Nephron (organoid): ENCODE results near the gene TYK2.

ENCODE experiments used
- H3K27ac Mint-ChIP-seq, 3 experiments: 2 replicates each; pipeline ENCODE4 v1.8.0; 2020; ENCODE audit warnings: mixed read lengths in 3 of 3, mild to moderate bottlenecking in 2 of 3, moderate library complexity in 1 of 3
- H3K27me3 Mint-ChIP-seq: 2 replicates; pipeline ENCODE4 v1.8.0; 2021; ENCODE audit warnings: low read depth, mild to moderate bottlenecking, moderate library complexity, mixed read lengths
- H3K36me3 Mint-ChIP-seq: 2 replicates; pipeline ENCODE4 v1.8.0; 2020; ENCODE audit warnings: low read depth, mixed read lengths
- H3K4me1 Mint-ChIP-seq: 2 replicates; pipeline ENCODE4 v1.8.0; 2020; ENCODE audit warnings: mixed read lengths
- H3K4me3 Mint-ChIP-seq, 3 experiments: 2 replicates each; pipeline ENCODE4 v1.8.0; 2020; ENCODE audit warnings: mild to moderate bottlenecking in 3 of 3, mixed read lengths in 3 of 3, moderate library complexity in 2 of 3
- H3K9me3 Mint-ChIP-seq: 2 replicates; pipeline ENCODE4 v1.8.0; 2020; ENCODE audit warnings: mixed read lengths
- CTCF ChIP-seq, 3 experiments: fragments of 200-600 bp; sonication (generic); IDR thresholded peaks; one replicate each; pipeline ENCODE4 v1.5.0; 2021; ENCODE audit warnings: antibody characterized with exemption in 3 of 3; ENCODE audit not compliant: unreplicated experiment in 3 of 3

Gene TYK2

GRCh38 chr19:10315335-10316214 lies 64.8 kb downstream of the TYK2 start, which contains the start of gene FDX2:
Gene FDX2, minus strand, starts transcription at chr19:10316015. Its CDS starts 19 bp downstream, at chr19:10315996.
- no peaks in the 10 kb centered on the region for H3K27me3 Mint-ChIP-seq
- peaks cover 18% of the 10 kb centered on the region for H3K4me1 Mint-ChIP-seq
- TF ChIP-seq CTCF (IDR thresholded peaks at IDR 0.05; ENCODE audit: unreplicated experiment in 3 of 3), result no peak
- peaks cover 16% of the 10 kb centered on the region for H3K36me3 Mint-ChIP-seq
- H3K27ac Mint-ChIP-seq, result peak within 1 kb of the TSS; percentile 27 to 71 (median 70)
- peak within 1 kb of the TSS; percentile 92 to 95 (median 95) for H3K4me3 Mint-ChIP-seq
- H3K9me3 Mint-ChIP-seq, result no peaks in the 10 kb centered on the region

GRCh38 chr19:10309423-10309822 lies 70.9 kb downstream of the TYK2 start, which contains the start of gene ZGLP1:
Gene ZGLP1, minus strand, starts transcription at chr19:10309815.
- H3K27me3 Mint-ChIP-seq, result peaks cover 2% of the 10 kb centered on the region
- TF ChIP-seq CTCF (IDR thresholded peaks at IDR 0.05; ENCODE audit: unreplicated experiment in 3 of 3), result no peak

GRCh38 chr19:10306327-10306726 lies 74.0 kb downstream of the TYK2 start:
- Mint-ChIP-seq H3K4me3 (no peak overlapping the region), H3K4me1 (no peaks in the 10 kb centered on the region), H3K27ac (no peak overlapping the region), H3K27me3 (peaks cover 15% of the 10 kb centered on the region), H3K36me3 (peaks cover 6% of the 10 kb centered on the region), H3K9me3 (no peaks in the 10 kb centered on the region)
- no peak for TF ChIP-seq CTCF (IDR thresholded peaks at IDR 0.05; ENCODE audit: unreplicated experiment in 3 of 3)

More at GRCh38 chr19:10309423-10309822, 70.9 kb downstream of the TYK2 start, which contains the start of gene ZGLP1:
- no peak within 1 kb of the TSS for H3K27ac Mint-ChIP-seq
- no peak within 1 kb of the TSS for H3K4me3 Mint-ChIP-seq
- H3K36me3 Mint-ChIP-seq, result peaks cover 6% of the 10 kb centered on the region
- H3K9me3 Mint-ChIP-seq, result no peaks in the 10 kb centered on the region
- H3K4me1 Mint-ChIP-seq, result peaks cover 3% of the 10 kb centered on the region

- Mint-ChIP-seq H3K27me3 (peaks cover 19% of the 10 kb centered on the region), H3K36me3 (peaks cover 6% of the 10 kb centered on the region), H3K4me3 (no peak overlapping the region), H3K9me3 (no peaks in the 10 kb centered on the region), H3K4me1 (no peaks in the 10 kb centered on the region), H3K27ac (no peak overlapping the region)
- no peak for TF ChIP-seq CTCF (IDR thresholded peaks at IDR 0.05; ENCODE audit: unreplicated experiment in 3 of 3)
These were observed 75.1 kb downstream of the TYK2 start for GRCh38 chr19:10305139-10305806.
